Measurements from ENCODE around the gene BCL11A.

Gene BCL11A

GRCh38 chr2:60505880-60506260, 47.6 kb downstream of the BCL11A start:
- no peak for DNase-seq (ENCODE audit: low read depth)

GRCh38 chr2:60505240-60505879, 48.1 kb downstream of the BCL11A start:
- DNase-seq (ENCODE audit: low read depth), result no peak

- DNase-seq (ENCODE audit: low read depth), result no peak
Observed at GRCh38 chr2:60504049-60504448, 49.4 kb downstream of the BCL11A start.

GRCh38 chr2:60502144-60502543, 51.3 kb downstream of the BCL11A start:
- no peak for DNase-seq (ENCODE audit: low read depth)

- no peak for DNase-seq (ENCODE audit: low read depth)
Observed at GRCh38 chr2:60500861-60501260, 52.6 kb downstream of the BCL11A start.

- DNase-seq (ENCODE audit: low read depth), result no peak
Observed at GRCh38 chr2:60499651-60500265, 53.7 kb downstream of the BCL11A start.

- DNase-seq (ENCODE audit: low read depth), result no peak
Observed at GRCh38 chr2:60498816-60499429, 54.5 kb downstream of the BCL11A start.

GRCh38 chr2:60498127-60498815, 55.2 kb downstream of the BCL11A start:
- DNase-seq (ENCODE audit: low read depth), result no peak

- DNase-seq (ENCODE audit: low read depth), result no peak
Observed at GRCh38 chr2:60497500-60497899, 56.0 kb downstream of the BCL11A start.

GRCh38 chr2:60496956-60497355, 56.5 kb downstream of the BCL11A start:
- DNase-seq (ENCODE audit: low read depth), result no peak

- no peak for DNase-seq (ENCODE audit: low read depth)
Observed at GRCh38 chr2:60496475-60496874, 57.0 kb downstream of the BCL11A start.

GRCh38 chr2:60495041-60495625, 58.3 kb downstream of the BCL11A start:
- no peak for DNase-seq (ENCODE audit: low read depth)

- DNase-seq (ENCODE audit: low read depth), result no peak
Observed at GRCh38 chr2:60493804-60494387, 59.6 kb downstream of the BCL11A start.

- DNase-seq (ENCODE audit: low read depth), result no peak
Observed at GRCh38 chr2:60492548-60492947, 60.9 kb downstream of the BCL11A start.

GRCh38 chr2:60490848-60491247, 62.6 kb downstream of the BCL11A start:
- DNase-seq (ENCODE audit: low read depth), result no peak

GRCh38 chr2:60490441-60490840, 63.0 kb downstream of the BCL11A start:
- DNase-seq (ENCODE audit: low read depth), result no peak

GRCh38 chr2:60489289-60489688, 64.2 kb downstream of the BCL11A start:
- DNase-seq (ENCODE audit: low read depth), result no peak

- DNase-seq (ENCODE audit: low read depth), result no peak
Observed at GRCh38 chr2:60488291-60488690, 65.2 kb downstream of the BCL11A start.

- DNase-seq (ENCODE audit: low read depth), result no peak
Observed at GRCh38 chr2:60487174-60487573, 66.3 kb downstream of the BCL11A start.

- DNase-seq (ENCODE audit: low read depth), result no peak
Observed at GRCh38 chr2:60486551-60486950, 66.9 kb downstream of the BCL11A start.

- no peak for DNase-seq (ENCODE audit: low read depth)
Observed at GRCh38 chr2:60486067-60486466, 67.4 kb downstream of the BCL11A start.

- DNase-seq (ENCODE audit: low read depth), result no peak
Observed at GRCh38 chr2:60485550-60485949, 67.9 kb downstream of the BCL11A start.
